Stomach (tissue), 9 donors: ENCODE results near the gene CBFB. TPM values are rescaled to one million over a fixed set of nuclear protein-coding genes. Genes with fewer than 3 reads are reported as not detected.

Experiments used
- DNase-seq, 2 donors: peaks; one replicate each; pipeline versions ENCODE4 v3.0.0 to v3.0.0-alpha.2; 2013 to 2019
- H3K27ac ChIP-seq, 5 donors: fragments of 200-600 bp in 4 of 5; sonication (generic) in 4 of 5; one replicate each; pipeline ENCODE4 v1.5.1; 2013 to 2019; ENCODE audit warnings: mild to moderate bottlenecking in 1 of 5, moderate library complexity in 1 of 5
- H3K27me3 ChIP-seq, 3 donors: fragments of 200-600 bp; sonication (generic); one replicate each; pipeline ENCODE4 v1.5.1; 2017 to 2019; ENCODE audit warnings: mixed run types in 1 of 3
- H3K36me3 ChIP-seq, 4 donors: fragments of 200-600 bp; sonication (generic); 1 replicate in 3 of 4; 2 replicates in 1 of 4; pipeline ENCODE4 v1.5.1; 2016 to 2019
- H3K4me1 ChIP-seq, 4 donors: fragments of 200-600 bp; sonication (generic); one replicate each; pipeline ENCODE4 v1.5.1; 2016 to 2019
- H3K4me3 ChIP-seq, 4 donors: fragments of 200-600 bp; sonication (generic) in 3 of 4; one replicate each; pipeline ENCODE4 v1.5.1; 2016 to 2019; ENCODE audit warnings: mild to moderate bottlenecking in 1 of 4
- H3K9me3 ChIP-seq, 4 donors: fragments of 200-600 bp; sonication (generic); one replicate each; pipeline ENCODE4 v1.5.1; 2016 to 2019
- CTCF ChIP-seq, 7 experiments: fragments of 450-650 bp in 4 of 7; fragments of 200-600 bp in 3 of 7; sonication (generic) in 3 of 7; IDR thresholded peaks; one replicate each; pipeline ENCODE4 v1.5.1; 2016 to 2019; ENCODE audit warnings: antibody characterized with exemption in 7 of 7, control low read depth in 2 of 7, mild to moderate bottlenecking in 1 of 7
- EP300 ChIP-seq: sonication (generic); formaldehyde crosslinking; IDR thresholded peaks from one replicate; pipeline ENCODE4 v1.6.1; 2017; ENCODE audit warnings: antibody characterized with exemption
- POLR2A ChIP-seq, 4 donors: fragments of 450-650 bp; IDR thresholded peaks; one replicate each; pipeline ENCODE4 v1.6.1; 2016; ENCODE audit warnings: antibody characterized with exemption in 4 of 4, control low read depth in 2 of 4, mild to moderate bottlenecking in 1 of 4, moderate library complexity in 1 of 4
- POLR2AphosphoS5 ChIP-seq, 3 donors: sonication (generic); formaldehyde crosslinking; IDR thresholded peaks; one replicate each; pipeline ENCODE4 v1.6.1; 2016; ENCODE audit warnings: antibody characterized with exemption in 3 of 3
- WGBS, 5 donors: extraction: QIAGEN DNeasy Blood & Tissue Kit in 3 of 5; methylation state at CpG; one replicate each; pipeline versions ENCODE4 v1.1.5 to v1.1.7; 2013 to 2018; 5-methylcytosine and 5-hydroxymethylcytosine counted together
- intact Hi-C: fragments of 100-400 bp; cut with DNase I; formaldehyde crosslinking; loops from one replicate; pipeline ENCODE4 v1.15.1; 2023; ENCODE audit warnings: low total_unique reads
- polyA plus RNA-seq, 3 donors: library from polyadenylated mRNA; stranded (reverse); fragments of 200-250 nt; gene quantifications; one replicate each; pipeline ENCODE4 v1.2.3, GENCODE V29; 2013
- total RNA-seq, 5 donors: library from RNA; depleted of rRNA; stranded (reverse); fragments of >200 nt; gene quantifications; one replicate each; pipeline versions ENCODE4 v1.1.0 to v1.2.3, GENCODE V29; 2014 to 2016
- donor health status: healthy with polysubstance abuse.
- donor health status: Bipolar disorder and iron deficiency.
- donor health status: healthy.

Gene CBFB
- total and polyA plus RNA-seq, 8 donors = 4.1 to 68.1 (median 17.6) TPM

GRCh38 chr16:67063008-67063407 lies 34.1 kb downstream of the CBFB start:
- TF ChIP-seq POLR2AphosphoS5 (IDR thresholded peaks at IDR 0.05) (no peak), EP300 (no peak), CTCF (IDR thresholded peaks at IDR 0.05) (no peak), POLR2A (IDR thresholded peaks at IDR 0.05) (no peak)
- Histone ChIP-seq H3K4me1 (peaks cover 0 to 9% (median 0%) of the 10 kb centered on the region in 4 donors), H3K9me3 (no peaks in the 10 kb centered on the region), H3K27ac (no peak overlapping the region), H3K36me3 (peaks cover 15 to 19% (median 15%) of the 10 kb centered on the region in 4 donors), H3K27me3 (no peaks in the 10 kb centered on the region), H3K4me3 (no peak overlapping the region)
- 47 to 60% (median 51%) methylated on average over 2 of the region's 2 CpGs for WGBS, 5 donors
- DNase-seq = no peak
- intact Hi-C loops = no loop called here

- 90 to 100% (median 98%) methylated on average over 2 of the region's 2 CpGs for WGBS, 5 donors
- intact Hi-C loops = no loop called here
- no peak for TF ChIP-seq CTCF (IDR thresholded peaks at IDR 0.05)
- TF ChIP-seq POLR2A (IDR thresholded peaks at IDR 0.05) = no peak
- TF ChIP-seq POLR2AphosphoS5 (IDR thresholded peaks at IDR 0.05) = no peak
- TF ChIP-seq EP300 = no peak
- H3K4me3 ChIP-seq = no peak overlapping the region
- H3K27me3 ChIP-seq = no peaks in the 10 kb centered on the region
- no peaks in the 10 kb centered on the region for H3K4me1 ChIP-seq
- no peak overlapping the region for H3K27ac ChIP-seq
- no peaks in the 10 kb centered on the region for H3K9me3 ChIP-seq
- DNase-seq = no peak
- H3K36me3 ChIP-seq = peaks cover 30 to 69% (median 53%) of the 10 kb centered on the region in 4 donors
Observed at GRCh38 chr16:67068212-67068753, 39.3 kb downstream of the CBFB start.

GRCh38 chr16:67071476-67072048 lies 42.6 kb downstream of the CBFB start:
- H3K9me3 ChIP-seq = no peaks in the 10 kb centered on the region
- no peaks in the 10 kb centered on the region for H3K4me1 ChIP-seq
- intact Hi-C loops = no loop called here
- DNase-seq = no peak
- H3K4me3 ChIP-seq = no peak overlapping the region
- H3K36me3 ChIP-seq = peaks cover 29 to 93% (median 77%) of the 10 kb centered on the region in 4 donors
- no peaks in the 10 kb centered on the region for H3K27me3 ChIP-seq
- no peak overlapping the region for H3K27ac ChIP-seq
- 89 to 93% (median 91%) methylated on average over 4 of the region's 4 CpGs for WGBS, 5 donors
- TF ChIP-seq POLR2AphosphoS5 (IDR thresholded peaks at IDR 0.05) (no peak), CTCF (IDR thresholded peaks at IDR 0.05) (no peak), POLR2A (IDR thresholded peaks at IDR 0.05) (no peak), EP300 (no peak)

- H3K4me3 ChIP-seq = no peak overlapping the region
- peaks cover 0 to 75% (median 46%) of the 10 kb centered on the region in 4 donors for H3K36me3 ChIP-seq
- intact Hi-C loops = no loop called here
- H3K27ac ChIP-seq = no peak overlapping the region
- no peak for TF ChIP-seq EP300
- no peak for TF ChIP-seq POLR2A (IDR thresholded peaks at IDR 0.05)
- no peaks in the 10 kb centered on the region for H3K27me3 ChIP-seq
- H3K9me3 ChIP-seq = no peaks in the 10 kb centered on the region
- H3K4me1 ChIP-seq = no peaks in the 10 kb centered on the region
- 96 to 100% (median 99%) methylated on average over 2 of the region's 2 CpGs for WGBS, 5 donors
- DNase-seq = no peak
Observed at GRCh38 chr16:67075331-67075730, 46.4 kb downstream of the CBFB start.

- no peaks in the 10 kb centered on the region for H3K27me3 ChIP-seq
- peaks cover 4 to 53% (median 40%) of the 10 kb centered on the region in 4 donors for H3K36me3 ChIP-seq
- no peak for DNase-seq
- TF ChIP-seq POLR2A (IDR thresholded peaks at IDR 0.05) (no peak), CTCF (IDR thresholded peaks at IDR 0.05) (no peak), EP300 (no peak), POLR2AphosphoS5 (IDR thresholded peaks at IDR 0.05) (no peak)
- H3K27ac ChIP-seq = no peak overlapping the region
- intact Hi-C loops = no loop called here
- 81 to 96% (median 86%) methylated on average over 4 of the region's 4 CpGs for WGBS, 5 donors
- no peaks in the 10 kb centered on the region for H3K4me1 ChIP-seq
- H3K9me3 ChIP-seq = no peaks in the 10 kb centered on the region
- no peak overlapping the region for H3K4me3 ChIP-seq
Observed at GRCh38 chr16:67077871-67078270, 48.9 kb downstream of the CBFB start.
